ENCODE data around the gene PAGE5. TPM values are rescaled to one million over a fixed set of nuclear protein-coding genes. Genes with fewer than 3 reads are reported as not detected.

Gene PAGE5
- polyA plus RNA-seq, 3 donors: not detected

- TF ChIP-seq CTCF (IDR thresholded peaks at IDR 0.05): no peak
- DNase-seq: no peak
- no peak overlapping the region for H3K4me3 Mint-ChIP-seq
- WGBS (ENCODE audit: insufficient coverage): no CpG with 5 or more reads among the region's 6 CpGs
- Histone ChIP-seq H3K27ac (ENCODE audit: low read depth in 1 of 2, low read length in 2 of 2) (no peak overlapping the region), H3K27me3 (ENCODE audit: control insufficient read depth in 2 of 2, insufficient read depth in 2 of 2, low read length in 2 of 2) (no peaks in the 10 kb centered on the region), H3K4me3 (replicated peaks in 1 of 3; ENCODE audit: low read depth in 2 of 3, low read length in 3 of 3) (no peak overlapping the region), H2AFZ (ENCODE audit: insufficient read depth, low read depth, low read length, poor library complexity, severe bottlenecking) (no peak overlapping the region), H3K79me2 (ENCODE audit: insufficient read depth, low read length) (no peaks in the 10 kb centered on the region), H3K9ac (ENCODE audit: insufficient read depth, low read length, poor library complexity, severe bottlenecking) (no peak overlapping the region), H3K4me1 (ENCODE audit: control insufficient read depth in 1 of 2, insufficient read depth in 2 of 2, low read length in 2 of 2) (no peaks in the 10 kb centered on the region), H3K9me3 (replicated peaks in 1 of 2; ENCODE audit: control insufficient read depth in 1 of 2, insufficient read depth in 1 of 2, low read length in 2 of 2) (no peaks in the 10 kb centered on the region), H3K4me2 (replicated peaks; ENCODE audit: extremely low read depth, low read length, poor library complexity, severe bottlenecking) (no peak overlapping the region), H4K20me1 (ENCODE audit: insufficient read depth, low read length) (no peaks in the 10 kb centered on the region), H3K36me3 (replicated peaks in 1 of 2; ENCODE audit: control insufficient read depth in 1 of 2, insufficient read depth in 2 of 2, low read length in 2 of 2) (no peaks in the 10 kb centered on the region)
- no peaks in the 10 kb centered on the region for H3K4me1 Mint-ChIP-seq
- peaks cover 0 to 2% (median 0%) of the 10 kb centered on the region in 3 donors for H3K27me3 Mint-ChIP-seq (ENCODE audit: low read depth in 3 of 3)
- H3K27ac Mint-ChIP-seq: no peak overlapping the region
- H3K36me3 Mint-ChIP-seq: no peaks in the 10 kb centered on the region
- intact Hi-C loops (cut with micrococcal nuclease): no loop called here
- H3K9me3 Mint-ChIP-seq: peaks cover 0 to 2% (median 0%) of the 10 kb centered on the region in 7 donors
Observed at GRCh38 chrX:55206162-55206941, 13.8 kb upstream of the PAGE5 start.

- H3K27me3 ChIP-seq (ENCODE audit: control insufficient read depth in 2 of 2, insufficient read depth in 2 of 2, low read length in 2 of 2): no peaks in the 10 kb centered on the region
Observed at GRCh38 chrX:55210931-55211677, 9.0 kb upstream of the PAGE5 start.

More at GRCh38 chrX:55210931-55211677, 9.0 kb upstream of the PAGE5 start:
- H2AFZ ChIP-seq (ENCODE audit: insufficient read depth, low read depth, low read length, poor library complexity, severe bottlenecking): no peak overlapping the region
- H3K27ac ChIP-seq (ENCODE audit: low read depth in 1 of 2, low read length in 2 of 2): no peak overlapping the region
- H3K4me2 ChIP-seq (replicated peaks; ENCODE audit: extremely low read depth, low read length, poor library complexity, severe bottlenecking): no peak overlapping the region
- H3K4me1 ChIP-seq (ENCODE audit: control insufficient read depth in 1 of 2, insufficient read depth in 2 of 2, low read length in 2 of 2): no peaks in the 10 kb centered on the region
- H3K9ac ChIP-seq (ENCODE audit: insufficient read depth, low read length, poor library complexity, severe bottlenecking): no peak overlapping the region
- DNase-seq: no peak
- no peaks in the 10 kb centered on the region for H3K4me1 Mint-ChIP-seq
- no peaks in the 10 kb centered on the region for H3K36me3 ChIP-seq (replicated peaks in 1 of 2; ENCODE audit: control insufficient read depth in 1 of 2, insufficient read depth in 2 of 2, low read length in 2 of 2)
- no peaks in the 10 kb centered on the region for H3K36me3 Mint-ChIP-seq
- intact Hi-C loops (cut with micrococcal nuclease): no loop called here
- H3K9me3 ChIP-seq (replicated peaks in 1 of 2; ENCODE audit: control insufficient read depth in 1 of 2, insufficient read depth in 1 of 2, low read length in 2 of 2): no peaks in the 10 kb centered on the region
- H3K4me3 Mint-ChIP-seq: no peak overlapping the region
- WGBS (ENCODE audit: insufficient coverage): 90% methylated on average over 2 of the region's 13 CpGs
- H3K9me3 Mint-ChIP-seq: peaks cover 0 to 2% (median 0%) of the 10 kb centered on the region in 7 donors
- no peak for TF ChIP-seq CTCF (IDR thresholded peaks at IDR 0.05)
- peaks cover 0 to 2% (median 0%) of the 10 kb centered on the region in 3 donors for H3K27me3 Mint-ChIP-seq (ENCODE audit: low read depth in 3 of 3)
- H3K79me2 ChIP-seq (ENCODE audit: insufficient read depth, low read length): no peaks in the 10 kb centered on the region
- no peaks in the 10 kb centered on the region for H4K20me1 ChIP-seq (ENCODE audit: insufficient read depth, low read length)
- no peak overlapping the region for H3K4me3 ChIP-seq (replicated peaks in 1 of 3; ENCODE audit: low read depth in 2 of 3, low read length in 3 of 3)
- no peak overlapping the region for H3K27ac Mint-ChIP-seq
